SK-N-SH (cell line): ENCODE results near the gene KIF6. TPM values are rescaled to one million over a fixed set of nuclear protein-coding genes. Genes with fewer than 3 reads are reported as not detected.

Source experiments
- CTCF ChIA-PET: fragments of 300-600, 350-600 bp; formaldehyde crosslinking; extraction: SDS; loops from one replicate; lab custom pipeline; 2021; lab: Yijun Ruan, JAX
- POLR2A ChIA-PET: fragments of 350-600 bp; sonication (Branson Sonifier 250); formaldehyde crosslinking; extraction: SDS; loops from one replicate; lab custom pipeline; 2020; ENCODE audit warnings: antibody characterized with exemption, inconsistent platforms; lab: Yijun Ruan, JAX
- DNase-seq: peaks from one replicate; pipeline ENCODE4 v3.0.0; 2012
- H2AFZ ChIP-seq: fragments of 200-600 bp; sonication (generic); 2 replicates; pipeline ENCODE4 v1.8.1; 2016; ENCODE audit warnings: antibody characterized with exemption, mild to moderate bottlenecking, low read depth
- H3F3A ChIP-seq: fragments of 200-600 bp; sonication (generic); replicated peaks from 2 replicates; pipeline ENCODE3; 2016; ENCODE audit warnings: antibody characterized with exemption, mild to moderate bottlenecking; ENCODE audit not compliant: insufficient read depth
- H3K27ac ChIP-seq, 2 experiments: fragments of 200-500 bp in 1 of 2; fragments of 200-600 bp in 1 of 2; sonication (Bioruptor generic) in 1 of 2; sonication (generic), shearing (Covaris generic) in 1 of 2; 2 replicates each; pipeline versions ENCODE4 v1.5.1 to v1.6.1; 2014 to 2016; ENCODE audit warnings: low read depth in 2 of 2, inconsistent platforms in 1 of 2, low read length in 1 of 2, mild to moderate bottlenecking in 1 of 2, mixed read lengths in 1 of 2
- H3K27me3 ChIP-seq: fragments of 200-600 bp; sonication (generic), shearing (Covaris generic); 2 replicates; pipeline ENCODE4 v1.6.1; 2016; ENCODE audit warnings: mixed run types; ENCODE audit not compliant: insufficient read depth
- H3K36me3 ChIP-seq, 2 experiments: fragments of 200-500 bp in 1 of 2; fragments of 200-600 bp in 1 of 2; sonication (Bioruptor generic) in 1 of 2; sonication (generic) in 1 of 2; replicated peaks in 1 of 2; 2 replicates each; pipeline versions ENCODE3 to v1.5.1; 2014 to 2016; ENCODE audit warnings: low read length in 1 of 2, mild to moderate bottlenecking in 1 of 2; ENCODE audit not compliant: insufficient read depth in 2 of 2, control insufficient read depth in 1 of 2
- H3K4me1 ChIP-seq, 2 experiments: fragments of 200-500 bp in 1 of 2; fragments of 200-600 bp in 1 of 2; sonication (Bioruptor generic) in 1 of 2; sonication (generic), shearing (Covaris generic) in 1 of 2; 2 replicates each; pipeline versions ENCODE4 v1.5.1 to v1.6.1; 2014 to 2016; ENCODE audit warnings: low read depth in 1 of 2, low read length in 1 of 2, mixed run types in 1 of 2; ENCODE audit not compliant: insufficient read depth in 2 of 2, control insufficient read depth in 1 of 2
- H3K4me2 ChIP-seq: fragments of 200-600 bp; sonication (generic), shearing (Covaris generic); 2 replicates; pipeline ENCODE4 v1.6.1; 2017; ENCODE audit warnings: mixed run types
- H3K4me3 ChIP-seq, 2 experiments: fragments of 200-500 bp in 1 of 2; fragments of 200-600 bp in 1 of 2; sonication (Bioruptor generic) in 1 of 2; sonication (generic), shearing (Covaris generic) in 1 of 2; 2 replicates each; pipeline versions ENCODE4 v1.5.1 to v1.8.1; 2014 to 2016; ENCODE audit warnings: low read depth in 2 of 2, inconsistent platforms in 1 of 2, low read length in 1 of 2, mild to moderate bottlenecking in 1 of 2, mixed read lengths in 1 of 2, moderate library complexity in 1 of 2
- H3K79me2 ChIP-seq: fragments of 200-600 bp; sonication (generic); 2 replicates; pipeline ENCODE4 v1.8.1; 2017; ENCODE audit warnings: mild to moderate bottlenecking; ENCODE audit not compliant: insufficient read depth
- H3K9ac ChIP-seq: fragments of 200-600 bp; sonication (generic); 2 replicates; pipeline ENCODE4 v1.6.1; 2017; ENCODE audit warnings: mixed run types
- H3K9me2 ChIP-seq: fragments of 200-600 bp; sonication (generic); 2 replicates; pipeline ENCODE4 v1.6.1; 2017; ENCODE audit warnings: mixed run types
- H3K9me3 ChIP-seq: fragments of 200-600 bp; sonication (generic); 2 replicates; pipeline ENCODE4 v1.6.1; 2017; ENCODE audit warnings: mixed run types, mild to moderate bottlenecking, moderate library complexity
- H4K20me1 ChIP-seq: fragments of 200-600 bp; sonication (generic); 2 replicates; pipeline ENCODE4 v1.6.1; 2017; ENCODE audit warnings: mild to moderate bottlenecking, mixed run types; ENCODE audit not compliant: insufficient read depth
- EP300 ChIP-seq, 2 experiments: IDR thresholded peaks; 2 replicates each; pipeline versions ENCODE4 v1.4.0 to v1.6.1; 2012; ENCODE audit warnings: borderline replicate concordance in 1 of 2, low read depth in 1 of 2, low read length in 1 of 2
- FOSL2 ChIP-seq: IDR thresholded peaks from 2 replicates; pipeline ENCODE4 v1.4.0; 2012; ENCODE audit warnings: low read depth, mild to moderate bottlenecking, moderate library complexity, borderline replicate concordance
- FOXJ3 ChIP-seq: sonication (generic); formaldehyde crosslinking; IDR thresholded peaks from 2 replicates; pipeline ENCODE4 v1.5.1; 2020; ENCODE audit warnings: mild to moderate bottlenecking, missing genetic modification reagents
- FOXM1 ChIP-seq: IDR thresholded peaks from 2 replicates; pipeline ENCODE4 v1.4.0; 2012; ENCODE audit warnings: low read depth, mild to moderate bottlenecking
- GABPA ChIP-seq: IDR thresholded peaks from 2 replicates; pipeline ENCODE4 v1.4.0; 2012; ENCODE audit warnings: low read depth, mild to moderate bottlenecking
- IRF3 ChIP-seq: fragments of 150-350 bp; IDR thresholded peaks from 2 replicates; pipeline ENCODE4 v1.6.1; 2016; ENCODE audit warnings: mild to moderate bottlenecking, low read depth, low read length
- JUND ChIP-seq: IDR thresholded peaks from 2 replicates; pipeline ENCODE4 v1.4.0; 2012
- MAX ChIP-seq: IDR thresholded peaks from 2 replicates; pipeline ENCODE4 v1.4.0; 2012; ENCODE audit warnings: low read depth
- NFIC ChIP-seq: IDR thresholded peaks from 2 replicates; pipeline ENCODE4 v1.4.0; 2012; ENCODE audit warnings: borderline replicate concordance
- NRF1 ChIP-seq: IDR thresholded peaks from 2 replicates; pipeline ENCODE4 v1.6.1; 2012; ENCODE audit warnings: low read depth, mild to moderate bottlenecking, low read length
- RAD21 ChIP-seq: IDR thresholded peaks from 2 replicates; pipeline ENCODE4 v1.6.1; 2012; ENCODE audit warnings: mild to moderate bottlenecking, low read length
- RFX5 ChIP-seq: IDR thresholded peaks from 2 replicates; pipeline ENCODE4 v1.6.1; 2012; ENCODE audit warnings: mild to moderate bottlenecking, improper control_type of control experiment, low read length
- SIN3A ChIP-seq: IDR thresholded peaks from 2 replicates; pipeline ENCODE4 v1.6.1; 2012; ENCODE audit warnings: low read depth, mild to moderate bottlenecking, low read length, moderate library complexity, borderline replicate concordance
- SMC3 ChIP-seq: IDR thresholded peaks from 2 replicates; pipeline ENCODE4 v1.6.1; 2012; ENCODE audit warnings: low read depth, low read length, improper control_type of control experiment
- TCF12 ChIP-seq: IDR thresholded peaks from 2 replicates; pipeline ENCODE4 v1.4.0; 2012
- TEAD4 ChIP-seq: IDR thresholded peaks from 2 replicates; pipeline ENCODE4 v1.4.0; 2012; ENCODE audit warnings: mild to moderate bottlenecking, borderline replicate concordance; ENCODE audit not compliant: insufficient read depth
- USF2 ChIP-seq: fragments of 150-350 bp; IDR thresholded peaks from 2 replicates; pipeline ENCODE4 v1.6.1; 2017; ENCODE audit warnings: antibody characterized with exemption, low read length, low read depth, borderline replicate concordance
- YY1 ChIP-seq: IDR thresholded peaks from 2 replicates; pipeline ENCODE4 v1.4.0; 2012; ENCODE audit warnings: low read depth, mild to moderate bottlenecking
- WGBS: methylation state at CpG from one replicate; pipeline ENCODE4 v1.1.6; 2017; ENCODE audit warnings: low lambda C conversion rate; 5-methylcytosine and 5-hydroxymethylcytosine counted together
- polyA plus RNA-seq, 3 experiments: library from polyadenylated mRNA; depleted of rRNA; stranded (reverse); fragments of >200 nt; gene quantifications; 2 replicates each; pipeline ENCODE4 v1.2.3, GENCODE V29; 2012
- TF ChIP-seq, protein P1 (sequence below): IDR thresholded peaks from 2 replicates; pipeline ENCODE4; 2012
- TF ChIP-seq, protein P2 (sequence below): fragments of 200-600 bp; sonication (generic); IDR thresholded peaks from 2 replicates; pipeline ENCODE4 v1.6.1; 2017; ENCODE audit warnings: antibody characterized with exemption, mild to moderate bottlenecking, moderate library complexity
- TF ChIP-seq, protein P3 (sequence below): IDR thresholded peaks from 2 replicates; pipeline ENCODE4 v1.6.1; 2012; ENCODE audit warnings: mild to moderate bottlenecking, low read depth, low read length, moderate library complexity

The KIF6 gene
- polyA plus RNA-seq, 1 of the 3 experiments (the other 2 are of a cell fraction), result 0.13 TPM

- Histone ChIP-seq H3K4me2 (no peak overlapping the region), H3F3A (no peaks in the 10 kb centered on the region), H3K4me3 (no peak overlapping the region), H3K4me1 (no peaks in the 10 kb centered on the region), H3K27me3 (no peaks in the 10 kb centered on the region), H3K27ac (no peak overlapping the region), H4K20me1 (no peaks in the 10 kb centered on the region), H3K9me3 (no peaks in the 10 kb centered on the region), H3K79me2 (no peaks in the 10 kb centered on the region), H2AFZ (no peak overlapping the region), H3K36me3 (no peaks in the 10 kb centered on the region), H3K9ac (no peak overlapping the region), H3K9me2 (no peaks in the 10 kb centered on the region)
- DNase-seq, result no peak
- CTCF ChIA-PET, result interaction anchor here (2.1 kb wide), 1 partner anchor 29 kb away, joined by 6 read pairs; no protein-coding TSS in a partner anchor
- POLR2A ChIA-PET, result no interaction called here
- TF ChIP-seq, protein P1, sequence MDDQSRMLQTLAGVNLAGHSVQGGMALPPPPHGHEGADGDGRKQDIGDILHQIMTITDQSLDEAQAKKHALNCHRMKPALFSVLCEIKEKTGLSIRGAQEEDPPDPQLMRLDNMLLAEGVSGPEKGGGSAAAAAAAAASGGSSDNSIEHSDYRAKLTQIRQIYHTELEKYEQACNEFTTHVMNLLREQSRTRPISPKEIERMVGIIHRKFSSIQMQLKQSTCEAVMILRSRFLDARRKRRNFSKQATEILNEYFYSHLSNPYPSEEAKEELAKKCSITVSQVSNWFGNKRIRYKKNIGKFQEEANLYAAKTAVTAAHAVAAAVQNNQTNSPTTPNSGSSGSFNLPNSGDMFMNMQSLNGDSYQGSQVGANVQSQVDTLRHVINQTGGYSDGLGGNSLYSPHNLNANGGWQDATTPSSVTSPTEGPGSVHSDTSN, result no peak
- TF ChIP-seq TEAD4 (no peak), YY1 (no peak), IRF3 (no peak), NRF1 (no peak), GABPA (no peak), JUND (no peak), FOSL2 (no peak), FOXJ3 (no peak), FOXM1 (no peak), RAD21 (no peak)
- TF ChIP-seq, protein P2, sequence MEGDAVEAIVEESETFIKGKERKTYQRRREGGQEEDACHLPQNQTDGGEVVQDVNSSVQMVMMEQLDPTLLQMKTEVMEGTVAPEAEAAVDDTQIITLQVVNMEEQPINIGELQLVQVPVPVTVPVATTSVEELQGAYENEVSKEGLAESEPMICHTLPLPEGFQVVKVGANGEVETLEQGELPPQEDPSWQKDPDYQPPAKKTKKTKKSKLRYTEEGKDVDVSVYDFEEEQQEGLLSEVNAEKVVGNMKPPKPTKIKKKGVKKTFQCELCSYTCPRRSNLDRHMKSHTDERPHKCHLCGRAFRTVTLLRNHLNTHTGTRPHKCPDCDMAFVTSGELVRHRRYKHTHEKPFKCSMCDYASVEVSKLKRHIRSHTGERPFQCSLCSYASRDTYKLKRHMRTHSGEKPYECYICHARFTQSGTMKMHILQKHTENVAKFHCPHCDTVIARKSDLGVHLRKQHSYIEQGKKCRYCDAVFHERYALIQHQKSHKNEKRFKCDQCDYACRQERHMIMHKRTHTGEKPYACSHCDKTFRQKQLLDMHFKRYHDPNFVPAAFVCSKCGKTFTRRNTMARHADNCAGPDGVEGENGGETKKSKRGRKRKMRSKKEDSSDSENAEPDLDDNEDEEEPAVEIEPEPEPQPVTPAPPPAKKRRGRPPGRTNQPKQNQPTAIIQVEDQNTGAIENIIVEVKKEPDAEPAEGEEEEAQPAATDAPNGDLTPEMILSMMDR, result no peak
Observed at GRCh38 chr6:39693206-39693605, 32.0 kb downstream of the KIF6 start.

DNA sequence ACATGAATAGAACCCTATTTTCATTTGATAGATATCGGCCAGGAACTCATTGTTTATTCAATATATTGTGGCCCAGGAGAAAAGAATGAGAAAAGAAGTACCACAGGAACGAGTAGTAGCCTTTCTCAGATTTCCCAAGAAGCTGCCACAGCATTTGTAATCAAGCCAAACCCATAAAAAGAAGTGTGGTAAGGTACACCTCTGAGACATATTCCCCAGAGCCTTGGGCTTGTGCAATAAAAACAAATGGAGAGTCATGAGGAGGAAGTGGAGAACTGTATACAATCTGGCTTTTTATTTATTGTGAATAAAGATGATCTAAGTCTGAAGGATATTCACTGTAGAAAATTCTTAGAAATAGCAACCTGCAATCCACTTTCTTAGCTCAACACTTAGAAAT, 36.7 kb downstream of the KIF6 start:
- Histone ChIP-seq H3K4me2 (no peak overlapping the region), H3K36me3 (no peaks in the 10 kb centered on the region), H2AFZ (no peak overlapping the region), H4K20me1 (no peaks in the 10 kb centered on the region), H3K9me2 (no peaks in the 10 kb centered on the region), H3K27ac (no peak overlapping the region), H3F3A (no peaks in the 10 kb centered on the region), H3K79me2 (no peaks in the 10 kb centered on the region), H3K4me1 (no peaks in the 10 kb centered on the region; a peak in 1 of 4 replicates), H3K4me3 (no peak overlapping the region), H3K9me3 (no peaks in the 10 kb centered on the region), H3K27me3 (no peaks in the 10 kb centered on the region), H3K9ac (no peak overlapping the region)
- WGBS, result 25% methylated on average over 2 of the region's 2 CpGs
- CTCF ChIA-PET, result no interaction called here
- DNase-seq, result no peak
- POLR2A ChIA-PET, result no interaction called here
- TF ChIP-seq JUND, result no peak
- TF ChIP-seq SIN3A, result no peak
- no peak for TF ChIP-seq MAX
- no peak for TF ChIP-seq SMC3
- no peak for TF ChIP-seq NRF1
- no peak for TF ChIP-seq TCF12
- no peak for TF ChIP-seq YY1
- no peak for TF ChIP-seq RFX5
- TF ChIP-seq EP300 (IDR thresholded peaks at IDR 0.05; ENCODE audit: borderline replicate concordance in 1 of 2, low read depth in 1 of 2, low read length in 1 of 2), result no peak
- TF ChIP-seq, protein P3, sequence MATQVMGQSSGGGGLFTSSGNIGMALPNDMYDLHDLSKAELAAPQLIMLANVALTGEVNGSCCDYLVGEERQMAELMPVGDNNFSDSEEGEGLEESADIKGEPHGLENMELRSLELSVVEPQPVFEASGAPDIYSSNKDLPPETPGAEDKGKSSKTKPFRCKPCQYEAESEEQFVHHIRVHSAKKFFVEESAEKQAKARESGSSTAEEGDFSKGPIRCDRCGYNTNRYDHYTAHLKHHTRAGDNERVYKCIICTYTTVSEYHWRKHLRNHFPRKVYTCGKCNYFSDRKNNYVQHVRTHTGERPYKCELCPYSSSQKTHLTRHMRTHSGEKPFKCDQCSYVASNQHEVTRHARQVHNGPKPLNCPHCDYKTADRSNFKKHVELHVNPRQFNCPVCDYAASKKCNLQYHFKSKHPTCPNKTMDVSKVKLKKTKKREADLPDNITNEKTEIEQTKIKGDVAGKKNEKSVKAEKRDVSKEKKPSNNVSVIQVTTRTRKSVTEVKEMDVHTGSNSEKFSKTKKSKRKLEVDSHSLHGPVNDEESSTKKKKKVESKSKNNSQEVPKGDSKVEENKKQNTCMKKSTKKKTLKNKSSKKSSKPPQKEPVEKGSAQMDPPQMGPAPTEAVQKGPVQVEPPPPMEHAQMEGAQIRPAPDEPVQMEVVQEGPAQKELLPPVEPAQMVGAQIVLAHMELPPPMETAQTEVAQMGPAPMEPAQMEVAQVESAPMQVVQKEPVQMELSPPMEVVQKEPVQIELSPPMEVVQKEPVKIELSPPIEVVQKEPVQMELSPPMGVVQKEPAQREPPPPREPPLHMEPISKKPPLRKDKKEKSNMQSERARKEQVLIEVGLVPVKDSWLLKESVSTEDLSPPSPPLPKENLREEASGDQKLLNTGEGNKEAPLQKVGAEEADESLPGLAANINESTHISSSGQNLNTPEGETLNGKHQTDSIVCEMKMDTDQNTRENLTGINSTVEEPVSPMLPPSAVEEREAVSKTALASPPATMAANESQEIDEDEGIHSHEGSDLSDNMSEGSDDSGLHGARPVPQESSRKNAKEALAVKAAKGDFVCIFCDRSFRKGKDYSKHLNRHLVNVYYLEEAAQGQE, result no peak
- no peak for TF ChIP-seq USF2
- TF ChIP-seq FOXM1, result no peak
- no peak for TF ChIP-seq NFIC
